ENCODE measurements around the gene OSBPL3.

DNA sequence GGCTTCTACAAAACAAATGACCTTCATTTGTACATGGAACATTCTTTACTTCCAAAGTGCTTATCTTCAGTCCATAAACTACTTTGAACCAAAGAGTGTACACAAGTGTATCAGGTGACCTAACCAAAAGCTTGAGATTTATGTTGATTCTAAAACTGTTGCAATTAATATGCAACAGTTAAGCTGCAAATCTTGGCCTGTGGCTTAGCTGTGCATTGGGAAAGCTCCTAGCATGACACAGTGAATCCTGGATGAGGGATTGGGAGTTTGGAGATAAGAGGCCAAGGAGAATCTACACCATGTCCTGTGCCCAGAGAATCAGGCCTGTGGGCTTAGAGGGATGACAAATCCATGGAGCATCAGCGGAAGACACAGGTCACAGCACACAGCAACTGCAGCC, 117.5 kb downstream of the OSBPL3 start:
- TF ChIP-seq, protein P1, sequence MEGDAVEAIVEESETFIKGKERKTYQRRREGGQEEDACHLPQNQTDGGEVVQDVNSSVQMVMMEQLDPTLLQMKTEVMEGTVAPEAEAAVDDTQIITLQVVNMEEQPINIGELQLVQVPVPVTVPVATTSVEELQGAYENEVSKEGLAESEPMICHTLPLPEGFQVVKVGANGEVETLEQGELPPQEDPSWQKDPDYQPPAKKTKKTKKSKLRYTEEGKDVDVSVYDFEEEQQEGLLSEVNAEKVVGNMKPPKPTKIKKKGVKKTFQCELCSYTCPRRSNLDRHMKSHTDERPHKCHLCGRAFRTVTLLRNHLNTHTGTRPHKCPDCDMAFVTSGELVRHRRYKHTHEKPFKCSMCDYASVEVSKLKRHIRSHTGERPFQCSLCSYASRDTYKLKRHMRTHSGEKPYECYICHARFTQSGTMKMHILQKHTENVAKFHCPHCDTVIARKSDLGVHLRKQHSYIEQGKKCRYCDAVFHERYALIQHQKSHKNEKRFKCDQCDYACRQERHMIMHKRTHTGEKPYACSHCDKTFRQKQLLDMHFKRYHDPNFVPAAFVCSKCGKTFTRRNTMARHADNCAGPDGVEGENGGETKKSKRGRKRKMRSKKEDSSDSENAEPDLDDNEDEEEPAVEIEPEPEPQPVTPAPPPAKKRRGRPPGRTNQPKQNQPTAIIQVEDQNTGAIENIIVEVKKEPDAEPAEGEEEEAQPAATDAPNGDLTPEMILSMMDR (IDR thresholded peaks at IDR 0.05) = no peak
- TF ChIP-seq EZH2 (IDR thresholded peaks at IDR 0.05; ENCODE audit: borderline replicate concordance, insufficient read depth, low read depth, low read length, poor library complexity, severe bottlenecking) = no peak

Measured in B cell (primary cell).